Measurements from ENCODE around the gene XPR1. TPM values are rescaled to one million over a fixed set of nuclear protein-coding genes. Genes with fewer than 3 reads are reported as not detected.

XPR1 gene
- total and polyA plus RNA-seq, 2 of the 8 experiments (the other 6 are each of a cell fraction or from before 2014, with no cell fraction given) = 28.6 to 43.9 TPM

DNA sequence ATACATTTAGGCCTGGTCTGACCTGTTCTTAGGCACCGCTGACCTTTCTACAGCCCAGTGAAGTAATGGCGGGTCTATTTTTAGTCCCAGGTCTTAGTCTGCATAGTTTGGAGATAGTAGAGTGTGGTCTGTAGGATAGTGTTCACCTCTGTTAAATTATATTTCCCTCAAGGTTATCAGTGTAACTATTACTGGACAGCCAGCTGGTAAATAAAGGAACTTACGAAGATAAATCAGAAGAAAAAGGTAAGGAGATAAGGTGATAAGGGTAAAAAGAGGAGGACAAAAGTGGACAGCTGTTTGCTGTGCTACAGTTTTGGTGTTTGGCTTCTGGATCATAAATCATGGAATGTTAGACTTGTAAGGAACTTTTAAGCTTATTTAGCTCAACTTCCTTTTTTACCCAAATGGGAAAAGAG, 8.7 kb downstream of the XPR1 start:
- ChIA-PET CTCF (ENCODE audit: partially characterized antibody) (interaction anchor here (1.0 to 1.6 kb wide), 3 partner anchors 12 to 222 kb away, joined by 4 to 8 read pairs (median 6); no protein-coding TSS in a partner anchor), POLR2A (ENCODE audit: partially characterized antibody) (interaction anchor here (1.0 to 1.7 kb wide), 2 partner anchors 8 to 9 kb away, joined by 3 to 7 read pairs; partner anchors contain the start of gene XPR1)
- Histone ChIP-seq H2BK5ac (ENCODE audit: low read depth, low read length) (no peak overlapping the region), H2AFZ (ENCODE audit: low read length) (no peak overlapping the region), H3K4ac (replicated peaks; ENCODE audit: insufficient read length, low read depth, low read length) (no peak overlapping the region), H3K56ac (replicated peaks; ENCODE audit: insufficient read length, low read depth, low read length) (no peak overlapping the region), H3K9ac (replicated peaks in 1 of 4; ENCODE audit: extremely low read depth in 1 of 4, low read depth in 3 of 4, low read length in 3 of 4) (no peak overlapping the region), H3K23me2 (ENCODE audit: low read depth, low read length) (no peaks in the 10 kb centered on the region), H4K91ac (replicated peaks; ENCODE audit: insufficient read length, low read length) (no peak overlapping the region), H3K18ac (ENCODE audit: extremely low read depth, low read length) (no peak overlapping the region), H2BK120ac (replicated peaks; ENCODE audit: low read depth, low read length) (no peak overlapping the region), H3K36me3 (ENCODE audit: control insufficient read depth in 2 of 4, insufficient read depth in 4 of 4, low read length in 3 of 4) (no peaks in the 10 kb centered on the region), H3K4me2 (ENCODE audit: insufficient read depth in 1 of 2, low read depth in 2 of 2, low read length in 2 of 2) (no peak overlapping the region), H2BK15ac (ENCODE audit: low read length) (no peak overlapping the region), H2BK12ac (ENCODE audit: low read depth, low read length) (no peak overlapping the region), H3K9me3 (ENCODE audit: insufficient read depth in 2 of 2, low read depth in 1 of 2, low read length in 1 of 2) (no peaks in the 10 kb centered on the region), H3K79me2 (ENCODE audit: control insufficient read depth in 1 of 2, insufficient read depth in 2 of 2, low read length in 2 of 2) (peaks cover 0 to 60% of the 10 kb centered on the region in 2 experiments; a peak in 3 of 4 replicates), H2AK5ac (ENCODE audit: low read depth, low read length) (no peak overlapping the region), H3K14ac (ENCODE audit: insufficient read length) (no peak overlapping the region), H4K20me1 (replicated peaks in 1 of 2; ENCODE audit: control insufficient read depth in 1 of 2, insufficient read depth in 2 of 2, low read length in 2 of 2) (peaks cover 0 to 2% of the 10 kb centered on the region in 2 experiments), H3K4me1 (replicated peaks in 1 of 4; ENCODE audit: control insufficient read depth in 3 of 4, insufficient read depth in 4 of 4, low read length in 3 of 4) (no peaks in the 10 kb centered on the region), H3K27ac (ENCODE audit: low read depth, low read length) (no peak overlapping the region), H3K23ac (ENCODE audit: insufficient read length) (no peak overlapping the region), H2BK20ac (ENCODE audit: low read length) (no peak overlapping the region), H3K79me1 (ENCODE audit: low read depth, low read length) (peaks cover 3% of the 10 kb centered on the region; the same call in 1 of the 2 replicates), H4K5ac (ENCODE audit: insufficient read length, low read depth, low read length) (no peak overlapping the region), H3K27me3 (replicated peaks in 1 of 4; ENCODE audit: control insufficient read depth in 3 of 4, extremely low read depth in 1 of 4, insufficient read depth in 3 of 4, low read length in 3 of 4) (no peaks in the 10 kb centered on the region), H4K8ac (ENCODE audit: extremely low read depth, insufficient read depth, low read length) (no peak overlapping the region), H3K4me3 (ENCODE audit: extremely low read depth in 1 of 4, insufficient read depth in 2 of 4, low read depth in 3 of 4, low read length in 4 of 4) (no peak overlapping the region)
- 95% methylated on average over 3 of the region's 3 CpGs; no CpG with 5 or more reads in 1 of the 2 experiments for WGBS, 2 experiments (ENCODE audit: extremely low coverage in 1 of 2, insufficient coverage in 1 of 2, insufficient read length in 1 of 2, insufficient replicate concordance in 2 of 2, low coverage in 1 of 2, low lambda C conversion rate in 2 of 2, missing lambda C conversion rate in 1 of 2)
- FAIRE-seq = no peak
- TF ChIP-seq RXRA (IDR thresholded peaks at IDR 0.05; ENCODE audit: insufficient read depth, low read depth, low read length) (no peak), CBX8 (IDR thresholded peaks at IDR 0.05; ENCODE audit: borderline replicate concordance, low read depth, low read length) (no peak), BCL11A (IDR thresholded peaks at IDR 0.05; ENCODE audit: low read depth in 2 of 2, low read length in 2 of 2) (no peak), SP1 (IDR thresholded peaks at IDR 0.05; ENCODE audit: low read depth, low read length) (no peak)
- no peak for DNase-seq (ENCODE audit: low read depth in 1 of 2, low spot score in 2 of 2)

Data from H1 (cell line).